Measurements from ENCODE around the gene SLC25A30. TPM values are rescaled to one million over a fixed set of nuclear protein-coding genes. Genes with fewer than 3 reads are reported as not detected.

The SLC25A30 gene
- total RNA-seq, 1 experiment from 2014 or later: 6.3 TPM

GRCh38 chr13:45464141-45464686 lies 46.0 kb upstream of the SLC25A30 start:
- Histone ChIP-seq H3K79me1 (ENCODE audit: insufficient read depth, low read depth, low read length, poor library complexity, severe bottlenecking) (peaks cover 3% of the 10 kb centered on the region), H4K8ac (replicated peaks; ENCODE audit: insufficient read length, low read depth, low read length) (no peak overlapping the region), H3K4me1 (ENCODE audit: insufficient read depth, low read length) (no peaks in the 10 kb centered on the region), H2BK12ac (ENCODE audit: insufficient read length, low read depth, low read length) (no peak overlapping the region), H3K27ac (ENCODE audit: insufficient read length, low read depth, low read length) (no peak overlapping the region), H2BK15ac (ENCODE audit: low read depth, low read length) (no peak overlapping the region), H3K4ac (ENCODE audit: low read depth, low read length) (no peak overlapping the region), H3K9me3 (ENCODE audit: control insufficient read depth, low read depth, low read length) (no peaks in the 10 kb centered on the region), H3K23me2 (ENCODE audit: insufficient read length, low read depth, low read length, poor library complexity, severe bottlenecking) (no peaks in the 10 kb centered on the region), H3K56ac (ENCODE audit: insufficient read length, low read depth, low read length) (no peak overlapping the region), H4K91ac (ENCODE audit: insufficient read length, low read depth, low read length) (no peak overlapping the region), H3K4me2 (ENCODE audit: insufficient read depth, insufficient read length, low read length) (peak overlapping the region; percentile 33), H3K27me3 (ENCODE audit: insufficient read depth, low read length) (no peaks in the 10 kb centered on the region), H2BK5ac (ENCODE audit: insufficient read length, low read length) (no peak overlapping the region), H2AK5ac (ENCODE audit: insufficient read length, low read length) (no peak overlapping the region), H2AFZ (ENCODE audit: low read length) (no peak overlapping the region), H3T11ph (ENCODE audit: low read length) (no peak overlapping the region), H2BK20ac (ENCODE audit: low read depth, low read length, poor library complexity, severe bottlenecking) (no peak overlapping the region), H3K79me2 (ENCODE audit: insufficient read depth, low read length) (peaks cover 5% of the 10 kb centered on the region; the same call in 1 of the 2 replicates), H2BK120ac (ENCODE audit: low read depth, low read length, poor library complexity, severe bottlenecking) (no peak overlapping the region), H3K23ac (ENCODE audit: insufficient read length, low read depth, low read length) (no peak overlapping the region), H3K14ac (ENCODE audit: insufficient read depth, low read length) (no peak overlapping the region), H4K5ac (ENCODE audit: insufficient read length, low read depth, low read length) (no peak overlapping the region), H3K9ac (ENCODE audit: extremely low read depth, insufficient read length, low read length) (no peak overlapping the region), H3K18ac (ENCODE audit: insufficient read length, low read depth, low read length) (no peak overlapping the region), H4K20me1 (ENCODE audit: control insufficient read depth, insufficient read depth, insufficient read length) (no peaks in the 10 kb centered on the region)
- WGBS (ENCODE audit: extremely low coverage, insufficient read length, low lambda C conversion rate): no CpG with 5 or more reads among the region's 9 CpGs
- Mint-ChIP-seq H3K4me3 (peak overlapping the region; percentile 95), H3K27ac (peak overlapping the region; percentile 77 to 98 (median 98); a peak in 6 of 7 replicates), H3K27me3 (ENCODE audit: low read depth) (peaks cover 35% of the 10 kb centered on the region), H3K36me3 (ENCODE audit: insufficient read depth in 1 of 3, low read depth in 3 of 3) (peaks cover 0 to 6% (median 2%) of the 10 kb centered on the region in 3 experiments; a peak in 1 of 7 replicates), H3K4me1 (peaks cover 22 to 24% of the 10 kb centered on the region in 2 experiments), H3K9me3 (no peaks in the 10 kb centered on the region; a peak in 1 of 5 replicates)
- DNase-seq: no peak
- TF ChIP-seq CTCF (conservative IDR thresholded peaks at IDR 0.05): no peak; the same call in 2 of the 3 replicates
